ENCODE measurements around the gene PIK3R3.

DNA sequence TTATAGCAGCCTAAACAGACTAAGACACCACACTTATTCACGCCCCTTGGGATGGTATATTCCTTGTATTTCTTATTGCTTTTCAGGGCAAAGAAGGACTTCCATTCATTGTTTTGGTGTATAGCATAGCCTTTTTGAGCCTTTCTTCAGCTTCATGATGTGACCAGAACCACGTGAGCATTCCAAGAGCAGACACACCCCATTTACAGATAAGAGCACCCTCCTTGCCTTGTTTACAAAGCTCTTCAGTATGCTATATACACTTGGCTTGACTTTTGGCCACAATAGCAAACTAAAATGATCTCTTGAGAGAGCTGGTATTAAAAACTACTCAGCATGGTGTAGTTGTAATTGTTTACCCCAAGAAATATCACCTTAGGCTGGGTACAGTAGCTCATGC is 78.7 kb downstream of the PIK3R3 start:
- TF ChIP-seq EP300 (IDR thresholded peaks at IDR 0.05; ENCODE audit: low read depth) (no peak), POLR2A (IDR thresholded peaks at IDR 0.05) (no peak)
- TF ChIP-seq, protein P1, sequence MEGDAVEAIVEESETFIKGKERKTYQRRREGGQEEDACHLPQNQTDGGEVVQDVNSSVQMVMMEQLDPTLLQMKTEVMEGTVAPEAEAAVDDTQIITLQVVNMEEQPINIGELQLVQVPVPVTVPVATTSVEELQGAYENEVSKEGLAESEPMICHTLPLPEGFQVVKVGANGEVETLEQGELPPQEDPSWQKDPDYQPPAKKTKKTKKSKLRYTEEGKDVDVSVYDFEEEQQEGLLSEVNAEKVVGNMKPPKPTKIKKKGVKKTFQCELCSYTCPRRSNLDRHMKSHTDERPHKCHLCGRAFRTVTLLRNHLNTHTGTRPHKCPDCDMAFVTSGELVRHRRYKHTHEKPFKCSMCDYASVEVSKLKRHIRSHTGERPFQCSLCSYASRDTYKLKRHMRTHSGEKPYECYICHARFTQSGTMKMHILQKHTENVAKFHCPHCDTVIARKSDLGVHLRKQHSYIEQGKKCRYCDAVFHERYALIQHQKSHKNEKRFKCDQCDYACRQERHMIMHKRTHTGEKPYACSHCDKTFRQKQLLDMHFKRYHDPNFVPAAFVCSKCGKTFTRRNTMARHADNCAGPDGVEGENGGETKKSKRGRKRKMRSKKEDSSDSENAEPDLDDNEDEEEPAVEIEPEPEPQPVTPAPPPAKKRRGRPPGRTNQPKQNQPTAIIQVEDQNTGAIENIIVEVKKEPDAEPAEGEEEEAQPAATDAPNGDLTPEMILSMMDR (IDR thresholded peaks at IDR 0.05), result no peak
